Ishikawa (cell line): ENCODE results near the gene NPAS3.

Experiments used
- CEBPB ChIP-seq: IDR thresholded peaks from 2 replicates; pipeline ENCODE4 v1.6.1; 2012
- EP300 ChIP-seq: IDR thresholded peaks from 2 replicates; pipeline ENCODE4 v1.6.1; 2012; ENCODE audit warnings: borderline replicate concordance
- FOXM1 ChIP-seq: IDR thresholded peaks from 2 replicates; pipeline ENCODE4 v1.6.1; 2012; ENCODE audit warnings: low read depth, borderline replicate concordance
- REST ChIP-seq: IDR thresholded peaks from 2 replicates; pipeline ENCODE4 v1.6.1; 2012; ENCODE audit warnings: low read depth, mild to moderate bottlenecking
- TEAD4 ChIP-seq: IDR thresholded peaks from 2 replicates; pipeline ENCODE4 v1.6.1; 2012

GRCh38 chr14:33315721-33316120, 377.0 kb downstream of the NPAS3 start:
- TF ChIP-seq EP300, result no peak
- TF ChIP-seq CEBPB, result no peak
- no peak for TF ChIP-seq TEAD4
- TF ChIP-seq FOXM1, result no peak
- TF ChIP-seq REST, result no peak
